GM19324 (cell line): ENCODE data around the gene FKBP9.
"Not testable (repeated sequence)": the region's sequence is repeated elsewhere in the genome, so short reads cannot be mapped to it uniquely, and the experiment has no call there.

Experiments used
- ATAC-seq: cut with Tn5 transposase; IDR thresholded peaks from one replicate; pipeline ENCODE4 v1.9.1; 2021; ENCODE audit warnings: mild to moderate bottlenecking, moderate library complexity; ENCODE audit not compliant: unreplicated experiment, low FRiP score

Gene FKBP9

GRCh38 chr7:33003111-33003510, 45.9 kb downstream of the FKBP9 start:
- ATAC-seq = not testable (repeated sequence)

- ATAC-seq = not testable (repeated sequence)
These were observed 46.9 kb downstream of the FKBP9 start for GRCh38 chr7:33004104-33004616.

- ATAC-seq = not testable (repeated sequence)
These were observed 48.0 kb downstream of the FKBP9 start for GRCh38 chr7:33005193-33005592.

DNA sequence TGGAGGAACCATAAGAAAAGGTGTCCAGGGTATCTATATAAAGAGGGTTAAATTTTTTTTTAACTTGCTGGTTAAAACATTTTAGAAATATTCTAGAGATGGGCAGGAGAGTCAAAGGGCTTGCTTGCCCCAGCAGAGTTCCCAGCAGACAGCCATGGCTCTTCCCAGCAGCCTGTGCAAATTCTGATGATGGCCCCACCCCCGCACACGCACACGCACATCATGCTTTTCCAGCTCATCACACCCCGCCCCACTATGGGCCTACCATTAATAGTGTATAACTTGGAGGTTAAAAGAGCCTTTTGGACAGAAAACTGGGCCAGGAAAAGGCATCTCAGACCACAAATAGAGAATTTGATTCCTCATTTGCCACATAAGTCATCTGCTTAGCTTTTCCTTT, 48.5 kb downstream of the FKBP9 start:
- not testable (repeated sequence) for ATAC-seq

- no peak for ATAC-seq
These were observed 52.5 kb downstream of the FKBP9 start for GRCh38 chr7:33009734-33010133.

DNA sequence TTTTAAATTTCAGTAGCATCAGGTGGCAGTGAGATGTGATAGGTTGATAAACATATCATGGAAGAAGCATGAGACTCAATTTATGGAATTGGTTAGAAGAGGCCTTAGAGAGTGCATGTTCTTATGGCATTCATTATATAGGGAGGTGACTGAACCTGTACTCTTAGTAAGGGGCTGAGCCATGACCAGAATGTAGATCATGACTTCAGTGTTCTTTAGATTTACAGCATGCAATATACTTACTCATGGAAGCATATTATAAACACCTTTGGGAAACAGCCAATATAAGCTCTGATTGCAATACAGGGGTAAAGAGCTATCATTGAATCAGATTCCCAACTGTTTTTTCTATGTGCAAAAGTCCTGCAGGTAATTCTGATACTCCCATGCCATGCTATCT, 55.1 kb downstream of the FKBP9 start:
- ATAC-seq = no peak

GRCh38 chr7:33024189-33024757, 67.0 kb downstream of the FKBP9 start:
- no peak for ATAC-seq

GRCh38 chr7:33035776-33036175, 78.5 kb downstream of the FKBP9 start:
- ATAC-seq = no peak

GRCh38 chr7:33038639-33039038, 81.4 kb downstream of the FKBP9 start:
- ATAC-seq = no peak

DNA sequence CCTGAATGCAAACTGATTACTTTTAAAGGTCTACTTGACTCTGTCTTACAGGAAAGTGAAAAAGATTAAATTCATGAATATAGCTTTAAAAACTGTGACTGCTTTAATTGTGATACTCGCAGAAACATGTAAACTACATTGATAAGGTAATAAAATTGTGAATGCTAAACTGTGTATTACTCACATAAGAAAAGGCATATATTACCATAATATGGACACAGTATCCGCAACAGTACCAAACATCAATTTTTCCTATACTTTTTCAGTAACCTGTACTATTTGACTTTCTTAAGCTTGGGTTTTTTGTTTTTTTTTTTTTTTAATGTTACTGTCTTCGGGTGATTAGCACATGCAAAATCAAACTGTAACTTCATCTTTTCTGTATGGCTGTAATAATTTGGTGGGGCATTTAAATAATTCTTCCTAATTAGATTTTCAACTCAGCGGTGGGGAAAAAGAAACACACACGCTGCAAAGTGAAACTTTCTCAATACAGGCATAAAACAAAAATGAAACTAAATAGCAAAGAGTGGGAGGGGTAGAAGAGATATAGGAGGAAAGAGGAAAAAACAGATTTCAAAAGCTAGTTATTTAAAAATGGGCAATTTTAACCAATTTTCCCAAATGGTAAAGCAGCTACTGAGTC, 82.1 kb downstream of the FKBP9 start:
- ATAC-seq = no peak

DNA sequence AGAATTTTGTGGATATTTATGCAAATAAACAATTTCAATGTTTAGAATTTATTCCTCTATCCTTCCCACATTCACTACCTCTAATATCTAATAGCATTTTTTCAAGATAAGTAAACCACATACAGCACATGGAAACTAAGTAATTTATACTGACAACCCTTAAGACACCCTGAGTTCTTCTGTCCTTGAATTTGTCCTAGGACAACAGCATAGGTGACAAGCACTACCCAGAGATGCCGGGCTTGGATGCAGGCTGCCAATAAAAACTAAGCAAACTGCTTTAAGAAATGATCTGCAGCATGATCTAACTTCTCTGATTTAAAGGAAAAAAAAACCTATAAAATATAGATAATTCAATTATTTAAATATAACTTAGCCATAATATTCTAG, 82.7 kb downstream of the FKBP9 start:
- no peak for ATAC-seq

GRCh38 chr7:33040803-33041516, 83.7 kb downstream of the FKBP9 start:
- ATAC-seq = peak; percentile 95

DNA sequence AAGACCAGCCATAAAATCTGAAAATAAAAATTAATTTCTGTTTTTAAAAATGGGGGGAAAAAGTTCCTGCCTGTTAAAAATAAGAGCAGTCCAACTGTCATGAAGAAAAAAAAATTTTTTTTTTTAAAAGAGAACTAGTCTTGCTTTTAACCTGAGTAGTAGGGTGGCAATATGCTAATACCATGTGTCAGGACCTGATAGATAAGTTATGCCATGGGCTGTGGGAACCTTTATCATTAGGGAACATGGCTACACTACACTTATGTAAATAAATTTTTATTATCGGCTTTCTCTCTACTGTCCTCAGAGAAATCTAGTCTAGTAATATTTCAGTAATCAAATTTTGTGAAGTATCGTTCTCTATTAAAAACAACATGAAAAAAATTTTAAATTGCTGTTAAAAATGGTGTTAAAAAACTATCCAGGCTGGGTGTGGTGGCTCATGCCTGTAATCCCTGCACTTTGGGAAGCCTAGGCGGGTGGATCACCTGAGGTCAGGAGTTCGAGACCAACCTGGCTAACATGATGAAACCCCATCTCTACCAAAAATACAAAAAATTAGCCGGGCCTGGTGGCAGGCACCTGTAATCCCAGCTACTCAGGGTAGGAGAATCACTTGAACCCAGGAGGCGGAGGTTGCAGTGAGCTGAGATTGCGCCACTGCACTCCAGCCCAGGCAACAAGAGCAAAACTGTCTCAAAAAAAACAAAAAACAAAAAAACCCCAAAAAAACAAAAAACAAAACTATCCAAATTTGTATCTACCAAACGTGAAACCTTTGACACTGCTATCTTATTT, 84.6 kb downstream of the FKBP9 start:
- no peak for ATAC-seq

DNA sequence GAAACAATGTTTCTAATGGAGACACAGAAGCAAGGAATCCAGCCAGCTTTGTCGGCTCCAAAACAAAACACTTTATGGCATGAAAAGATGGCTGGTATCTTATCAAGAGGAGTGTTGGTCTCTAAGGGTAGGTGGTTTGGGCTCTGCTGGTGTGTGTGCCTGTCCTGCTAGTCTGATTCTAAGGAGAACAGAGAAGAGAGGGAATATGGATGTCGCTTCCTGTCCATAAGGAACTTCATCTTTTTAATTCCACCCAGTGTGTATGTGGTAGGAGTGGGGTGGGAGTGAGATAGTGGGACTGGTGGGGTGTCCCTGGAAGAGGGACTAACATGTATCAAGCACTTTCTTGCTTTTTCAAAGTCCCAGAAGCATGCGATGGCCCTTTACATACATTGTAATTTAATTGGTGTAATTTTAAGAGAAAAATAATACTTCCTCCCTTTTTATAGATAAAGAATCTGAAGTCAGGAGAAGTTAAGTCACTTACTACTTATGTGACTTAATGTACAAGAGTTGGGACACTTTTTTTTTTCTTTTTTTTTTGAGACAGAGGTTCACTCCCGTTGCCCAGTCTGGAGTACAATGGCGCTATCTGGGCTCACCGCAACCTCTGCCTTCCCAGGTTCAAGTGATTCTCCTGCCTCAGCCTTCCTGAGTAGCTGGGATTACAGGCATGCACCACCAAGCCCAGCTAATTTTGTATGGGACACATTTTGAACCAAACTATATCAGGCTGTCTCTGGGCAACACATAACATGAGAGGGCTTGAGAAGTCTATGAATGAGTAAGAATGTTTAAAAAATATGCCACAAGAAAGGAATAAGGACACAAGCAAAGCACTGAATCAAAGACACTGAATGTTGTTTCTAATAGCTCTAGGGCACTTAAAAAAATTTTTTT, 86.5 kb downstream of the FKBP9 start:
- ATAC-seq = no peak

- ATAC-seq = no peak
These were observed 87.1 kb downstream of the FKBP9 start for GRCh38 chr7:33044401-33044718.

GRCh38 chr7:33044986-33045385, 87.7 kb downstream of the FKBP9 start:
- ATAC-seq = no peak

DNA sequence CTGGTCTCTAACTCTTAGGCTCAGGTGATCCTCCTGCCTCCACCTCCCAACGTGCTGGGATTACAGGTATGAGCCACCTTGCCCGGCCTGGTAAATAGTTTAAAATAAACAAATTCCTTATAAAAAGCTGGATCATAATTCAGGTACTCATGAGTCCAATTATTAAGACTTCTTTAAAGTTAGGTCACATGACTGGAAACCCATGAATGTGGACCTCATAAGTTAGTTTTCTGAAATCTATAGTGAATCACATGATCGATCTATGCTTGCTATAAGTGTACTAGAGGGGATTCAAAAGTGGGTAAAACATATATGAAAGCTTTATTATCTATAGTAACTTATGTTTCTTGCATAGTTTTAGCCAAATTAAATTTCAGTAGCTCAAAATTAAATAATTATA, 91.0 kb downstream of the FKBP9 start:
- ATAC-seq = no peak

DNA sequence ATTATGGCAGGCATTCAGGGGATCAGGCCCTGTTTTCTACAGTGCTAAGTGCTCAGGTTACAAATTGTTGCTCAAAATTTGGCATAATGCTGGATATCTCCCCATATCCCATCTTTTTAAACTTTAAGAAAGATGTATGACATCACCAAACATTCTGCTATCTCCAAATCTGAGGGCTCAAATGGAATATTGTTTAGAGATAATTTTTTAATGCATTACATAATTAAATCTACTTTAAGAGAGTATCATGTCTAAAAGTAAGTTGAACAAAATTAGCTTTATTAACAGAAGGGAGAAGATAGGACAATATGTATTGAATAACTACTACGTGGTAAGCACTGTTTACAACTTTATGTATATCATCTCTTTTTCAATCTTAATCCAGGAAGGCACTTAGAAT, 91.5 kb downstream of the FKBP9 start:
- no peak for ATAC-seq

DNA sequence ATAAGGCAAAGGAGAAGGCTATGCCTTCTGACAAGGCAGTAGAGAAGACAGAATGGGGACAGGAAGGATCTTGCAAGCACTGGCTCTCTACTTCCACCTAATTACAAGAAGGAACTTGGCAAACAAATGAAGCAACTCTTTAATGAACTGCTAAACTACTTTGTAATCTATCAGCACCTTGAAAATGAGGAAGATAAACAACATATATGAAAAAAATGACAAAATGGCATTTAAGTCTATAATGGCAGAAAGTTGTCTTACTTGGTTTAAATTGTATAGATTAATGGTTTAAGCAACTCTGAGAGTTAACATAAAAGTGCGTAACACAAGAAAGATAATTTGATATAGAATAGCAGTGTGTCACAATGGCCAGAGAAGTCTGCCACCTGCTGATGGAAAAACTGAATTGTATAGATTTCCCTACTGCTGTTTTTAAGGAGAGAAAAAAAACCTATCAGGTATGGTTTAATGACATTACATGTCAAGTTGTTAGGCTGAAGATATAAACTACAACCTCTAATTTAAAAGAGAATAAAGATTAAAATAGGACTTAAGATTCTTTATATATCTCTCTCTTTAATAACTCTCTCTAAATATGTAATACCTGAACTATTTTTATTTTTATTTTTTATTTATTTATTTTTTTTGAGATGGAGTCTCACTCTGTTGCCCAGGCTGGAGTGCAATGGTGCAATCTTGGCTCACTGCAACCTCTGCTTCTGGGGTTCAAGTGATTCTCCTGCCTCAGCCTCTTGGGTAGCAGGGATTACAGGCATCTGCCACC, 93.5 kb downstream of the FKBP9 start:
- ATAC-seq = no peak
